BLaER1 treated with 17β-estradiol and CSF1 and Interleukin-3, amounts not matched to agents 10 nM and 100 nM (cell line): ENCODE results near the gene IRF4.
A peak's percentile ranks its signal among the peaks of the same experiment; 100 is the strongest.

Experiments used
- H3K27ac ChIP-seq, 11 experiments: shearing (Covaris generic); formaldehyde crosslinking; 2 replicates each; pipeline ENCODE4 v1.8.1; 2022
- H3K27me3 ChIP-seq, 11 experiments: shearing (Covaris generic); formaldehyde crosslinking; 2 replicates each; pipeline ENCODE4 v1.8.1; 2022
- H3K36me3 ChIP-seq, 11 experiments: shearing (Covaris generic); formaldehyde crosslinking; 2 replicates each; pipeline ENCODE4 v1.8.1; 2022
- H3K4me1 ChIP-seq, 10 experiments: shearing (Covaris generic); formaldehyde crosslinking; 2 replicates each; pipeline ENCODE4 v1.8.1; 2022
- H3K4me2 ChIP-seq, 11 experiments: shearing (Covaris generic); formaldehyde crosslinking; 2 replicates each; pipeline ENCODE4 v1.8.1; 2022
- H3K4me3 ChIP-seq, 10 experiments: shearing (Covaris generic); formaldehyde crosslinking; 2 replicates each; pipeline ENCODE4 v1.8.1; 2022
- H3K9ac ChIP-seq, 11 experiments: shearing (Covaris generic); formaldehyde crosslinking; 2 replicates each; pipeline ENCODE4 v1.8.1; 2022
- H3K9me3 ChIP-seq, 11 experiments: shearing (Covaris generic); formaldehyde crosslinking; replicated peaks in 1 of 11; 2 replicates each; pipeline ENCODE4 v1.8.1; 2022
- H4K20me1 ChIP-seq, 11 experiments: shearing (Covaris generic); formaldehyde crosslinking; 2 replicates each; pipeline ENCODE4 v1.8.1; 2022
- Cebpa-rat ChIP-seq, 11 experiments: shearing (Covaris generic); IDR thresholded peaks; 2 replicates each; pipeline ENCODE4 v1.8.1; 2022

The IRF4 gene

DNA sequence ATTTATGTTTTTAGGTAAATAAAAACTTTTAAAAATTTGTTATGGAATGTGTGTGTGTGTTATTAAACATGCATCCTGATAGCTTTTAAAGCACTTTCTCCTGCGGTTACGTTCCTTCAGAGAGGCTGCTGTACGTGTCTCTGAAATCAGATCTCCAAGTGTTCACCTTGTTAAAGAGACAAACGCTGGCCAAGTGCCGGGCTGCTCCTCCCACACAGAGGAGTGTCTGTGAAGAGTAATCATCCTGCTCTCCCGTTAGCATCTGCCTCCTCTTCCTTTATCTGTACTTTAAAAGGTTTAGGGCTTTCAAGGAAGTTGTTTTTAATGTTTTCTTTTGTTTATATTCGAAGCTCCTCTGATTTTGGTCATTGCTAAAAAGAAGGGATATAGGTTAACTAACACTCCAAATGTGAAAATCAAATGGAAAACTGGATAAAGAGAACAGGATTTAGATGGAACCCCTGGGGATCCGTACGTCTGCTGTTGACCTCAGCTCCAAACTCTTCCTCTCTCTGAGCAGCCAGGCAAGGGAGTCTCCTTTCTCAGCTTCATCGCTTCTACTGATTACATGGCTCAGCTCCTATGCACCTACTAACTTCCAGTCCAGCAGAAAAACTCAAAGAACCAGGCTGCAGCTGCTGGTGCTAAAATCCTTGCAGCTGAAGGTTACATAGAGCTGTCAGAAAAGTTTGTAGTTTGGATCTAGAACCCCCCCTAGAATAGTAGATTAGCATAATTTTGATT lies 20.0 kb downstream of the IRF4 start:
- H4K20me1 ChIP-seq = peaks cover 0 to 11% (median 0%) of the 10 kb centered on the region in 11 experiments; a peak in 4 of 22 replicates
- H3K27ac ChIP-seq = no peak overlapping the region
- peaks cover 21 to 39% (median 28%) of the 10 kb centered on the region in 11 experiments for H3K9me3 ChIP-seq
- H3K27me3 ChIP-seq = no peaks in the 10 kb centered on the region
- H3K4me3 ChIP-seq = no peak overlapping the region
- TF ChIP-seq Cebpa-rat (IDR thresholded peaks at IDR 0.05) = no peak
- peaks cover 0 to 88% (median 58%) of the 10 kb centered on the region in 11 experiments; a peak in 20 of 22 replicates for H3K36me3 ChIP-seq
- H3K4me2 ChIP-seq = no peak overlapping the region
- H3K4me1 ChIP-seq = peaks cover 8 to 22% (median 18%) of the 10 kb centered on the region in 10 experiments
- no peak overlapping the region for H3K9ac ChIP-seq

DNA sequence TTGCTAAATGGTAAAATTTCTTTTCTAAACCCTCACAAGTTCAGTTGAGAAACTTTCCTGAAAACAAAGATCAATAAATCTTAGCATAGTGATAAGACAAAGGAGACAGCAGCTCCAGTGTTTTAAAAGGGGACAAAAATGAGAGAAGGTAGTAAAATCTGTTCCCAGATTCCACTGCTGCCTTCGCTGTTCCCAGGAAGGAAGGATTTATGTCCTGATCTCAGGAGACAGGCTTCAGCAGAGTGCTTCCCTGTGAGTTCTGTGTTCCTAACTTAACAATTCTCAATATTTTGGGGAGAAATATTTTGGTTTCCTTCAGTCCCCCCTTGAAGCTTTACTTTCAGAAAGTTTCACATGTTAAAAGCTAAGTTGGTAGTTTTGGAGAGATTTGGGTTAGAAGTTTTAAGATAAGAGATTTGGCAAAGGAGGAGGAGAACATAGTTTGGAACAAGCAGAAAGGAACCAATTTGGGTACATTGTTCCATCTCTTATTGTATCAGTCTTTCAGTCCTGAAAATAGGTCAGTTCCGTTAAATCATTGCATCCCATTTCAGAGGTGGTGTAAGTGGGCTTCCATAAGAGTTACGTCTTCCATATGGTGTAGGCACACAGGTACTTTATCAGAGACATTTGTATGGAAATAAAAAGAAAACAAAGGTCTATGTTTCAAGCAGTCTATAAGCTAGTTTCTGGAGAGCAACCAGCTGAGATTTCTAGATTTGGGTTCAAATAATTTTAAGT lies 20.8 kb downstream of the IRF4 start:
- peaks cover 21 to 46% (median 30%) of the 10 kb centered on the region in 11 experiments for H3K9me3 ChIP-seq
- peaks cover 0 to 80% (median 51%) of the 10 kb centered on the region in 11 experiments; a peak in 20 of 22 replicates for H3K36me3 ChIP-seq
- no peak for TF ChIP-seq Cebpa-rat (IDR thresholded peaks at IDR 0.05)
- H3K9ac ChIP-seq = no peak overlapping the region
- no peak overlapping the region for H3K4me3 ChIP-seq
- H3K4me2 ChIP-seq = no peak overlapping the region
- peaks cover 8 to 28% (median 18%) of the 10 kb centered on the region in 10 experiments; a peak in 19 of 20 replicates for H3K4me1 ChIP-seq
- H4K20me1 ChIP-seq = peaks cover 0 to 11% (median 0%) of the 10 kb centered on the region in 11 experiments; a peak in 3 of 22 replicates
- no peaks in the 10 kb centered on the region for H3K27me3 ChIP-seq
- no peak overlapping the region for H3K27ac ChIP-seq

DNA sequence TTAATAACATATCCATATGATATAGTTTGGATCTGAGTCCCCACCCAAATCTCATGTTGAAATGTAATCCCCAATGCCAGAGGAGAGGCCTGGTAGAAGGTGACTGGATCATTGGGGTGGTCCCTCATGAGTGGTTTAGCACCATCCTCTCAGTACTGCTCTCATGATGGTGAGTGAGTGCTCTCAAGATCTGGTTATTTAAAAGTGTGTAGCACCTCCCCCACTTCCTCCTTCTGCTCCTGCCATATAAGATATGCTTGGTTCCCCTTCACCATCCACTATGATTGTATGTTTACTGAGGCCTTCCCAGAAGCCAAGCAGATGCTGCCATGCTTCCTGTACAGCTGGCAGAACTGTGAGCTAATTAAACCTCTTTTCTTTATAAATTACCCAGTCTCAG lies 22.9 kb downstream of the IRF4 start:
- H3K9me3 ChIP-seq = peaks cover 21 to 51% (median 30%) of the 10 kb centered on the region in 11 experiments

DNA sequence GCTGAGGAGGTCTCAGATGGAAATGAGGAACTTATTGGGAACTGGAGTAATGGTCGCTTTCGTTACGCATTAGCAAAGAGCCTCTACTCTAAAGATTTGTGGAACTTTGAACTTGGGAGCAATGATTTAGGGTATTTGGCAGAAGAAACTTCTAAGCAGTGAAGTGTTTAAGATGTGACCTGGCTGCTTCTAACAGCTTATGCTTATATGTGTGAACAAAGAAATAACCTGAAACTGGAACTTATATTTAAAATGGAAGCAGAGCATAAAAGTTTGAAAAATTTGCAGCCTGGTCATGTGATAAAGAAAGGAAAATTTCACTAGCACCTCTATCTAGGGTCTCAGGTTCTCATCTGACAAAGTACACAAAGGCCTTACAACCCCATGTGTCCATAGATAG lies 23.5 kb downstream of the IRF4 start:
- no peak overlapping the region for H3K27ac ChIP-seq
- H3K9ac ChIP-seq = no peak overlapping the region
- H3K27me3 ChIP-seq = no peaks in the 10 kb centered on the region
- TF ChIP-seq Cebpa-rat (IDR thresholded peaks at IDR 0.05) = no peak
- H4K20me1 ChIP-seq = peaks cover 0 to 8% (median 0%) of the 10 kb centered on the region in 11 experiments; a peak in 2 of 22 replicates
- H3K9me3 ChIP-seq = peaks cover 21 to 51% (median 32%) of the 10 kb centered on the region in 11 experiments
- no peak overlapping the region for H3K4me2 ChIP-seq
- peaks cover 0 to 14% (median 5%) of the 10 kb centered on the region in 10 experiments; a peak in 7 of 20 replicates for H3K4me1 ChIP-seq
- H3K4me3 ChIP-seq = no peak overlapping the region; a peak in 2 of 20 replicates
- peaks cover 0 to 53% (median 23%) of the 10 kb centered on the region in 11 experiments; a peak in 17 of 22 replicates for H3K36me3 ChIP-seq

More for the DNA sequence above, 22.9 kb downstream of the IRF4 start:
- Histone ChIP-seq H4K20me1 (peaks cover 0 to 8% (median 0%) of the 10 kb centered on the region in 11 experiments; a peak in 2 of 22 replicates), H3K9ac (no peak overlapping the region), H3K36me3 (peaks cover 0 to 59% (median 29%) of the 10 kb centered on the region in 11 experiments; a peak in 17 of 22 replicates), H3K27me3 (no peaks in the 10 kb centered on the region), H3K27ac (no peak overlapping the region), H3K4me1 (peaks cover 0 to 14% (median 5%) of the 10 kb centered on the region in 10 experiments; a peak in 7 of 20 replicates), H3K4me3 (no peak overlapping the region), H3K4me2 (no peak overlapping the region)
- TF ChIP-seq Cebpa-rat (IDR thresholded peaks at IDR 0.05) = no peak

DNA sequence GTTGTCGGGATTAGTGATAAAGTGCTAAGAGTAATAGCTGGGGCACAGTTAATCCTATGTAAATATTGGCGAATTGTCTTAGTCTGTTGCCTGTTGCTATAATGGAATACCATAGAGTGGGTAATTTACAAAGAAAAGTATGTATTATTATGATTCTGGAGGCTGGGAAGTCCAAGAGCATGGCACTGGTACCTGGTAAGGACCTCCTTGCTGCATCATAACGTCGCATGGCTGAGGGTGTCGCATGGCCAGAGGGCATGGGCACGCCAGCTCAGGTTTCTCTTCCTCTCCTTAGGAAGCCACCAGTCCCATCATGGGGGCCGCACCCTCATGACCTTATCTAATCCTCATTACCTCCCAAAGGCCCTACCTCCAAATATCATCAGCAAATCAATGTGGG lies 29.7 kb downstream of the IRF4 start:
- Histone ChIP-seq H3K4me3 (no peak overlapping the region), H3K27ac (no peak overlapping the region), H3K36me3 (no peaks in the 10 kb centered on the region), H3K4me2 (no peak overlapping the region), H4K20me1 (no peaks in the 10 kb centered on the region), H3K9me3 (peaks cover 21 to 58% (median 38%) of the 10 kb centered on the region in 11 experiments), H3K9ac (no peak overlapping the region), H3K27me3 (no peaks in the 10 kb centered on the region), H3K4me1 (peaks cover 5 to 24% (median 13%) of the 10 kb centered on the region in 10 experiments; a peak in 19 of 20 replicates)
- TF ChIP-seq Cebpa-rat (IDR thresholded peaks at IDR 0.05) = no peak

DNA sequence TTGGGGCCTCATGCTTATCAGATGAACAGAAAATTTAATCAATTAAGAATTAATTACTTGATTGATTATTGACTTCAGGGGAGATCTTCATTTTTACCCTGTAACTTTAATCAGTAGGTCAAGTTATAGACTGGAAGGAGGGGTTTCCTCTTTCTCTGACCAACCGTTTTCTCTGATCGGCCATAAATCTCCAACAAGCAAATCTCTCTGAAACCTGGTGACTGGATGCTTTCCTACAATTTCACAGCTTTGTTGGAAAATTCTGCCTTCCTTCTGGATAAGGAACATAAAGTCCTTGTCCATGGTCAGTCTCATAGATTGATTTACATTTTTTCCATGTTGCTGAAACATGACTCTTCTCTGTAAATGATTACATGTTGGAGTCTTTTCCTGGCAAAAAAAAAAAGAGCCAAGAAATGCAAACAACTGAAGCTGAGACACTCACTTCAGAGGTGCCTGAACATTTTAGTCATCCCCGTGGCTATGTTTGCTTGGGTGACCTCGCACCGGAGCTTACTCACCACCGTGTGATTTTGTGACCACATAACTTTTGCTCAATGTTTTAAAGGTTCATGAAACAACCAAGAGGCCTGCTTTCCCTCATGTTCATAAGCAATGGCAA lies 31.0 kb downstream of the IRF4 start:
- peaks cover 20 to 49% (median 30%) of the 10 kb centered on the region in 11 experiments; a peak in 21 of 22 replicates for H3K9me3 ChIP-seq
- no peak for TF ChIP-seq Cebpa-rat (IDR thresholded peaks at IDR 0.05)
- peaks cover 11 to 24% (median 18%) of the 10 kb centered on the region in 10 experiments for H3K4me1 ChIP-seq

DNA sequence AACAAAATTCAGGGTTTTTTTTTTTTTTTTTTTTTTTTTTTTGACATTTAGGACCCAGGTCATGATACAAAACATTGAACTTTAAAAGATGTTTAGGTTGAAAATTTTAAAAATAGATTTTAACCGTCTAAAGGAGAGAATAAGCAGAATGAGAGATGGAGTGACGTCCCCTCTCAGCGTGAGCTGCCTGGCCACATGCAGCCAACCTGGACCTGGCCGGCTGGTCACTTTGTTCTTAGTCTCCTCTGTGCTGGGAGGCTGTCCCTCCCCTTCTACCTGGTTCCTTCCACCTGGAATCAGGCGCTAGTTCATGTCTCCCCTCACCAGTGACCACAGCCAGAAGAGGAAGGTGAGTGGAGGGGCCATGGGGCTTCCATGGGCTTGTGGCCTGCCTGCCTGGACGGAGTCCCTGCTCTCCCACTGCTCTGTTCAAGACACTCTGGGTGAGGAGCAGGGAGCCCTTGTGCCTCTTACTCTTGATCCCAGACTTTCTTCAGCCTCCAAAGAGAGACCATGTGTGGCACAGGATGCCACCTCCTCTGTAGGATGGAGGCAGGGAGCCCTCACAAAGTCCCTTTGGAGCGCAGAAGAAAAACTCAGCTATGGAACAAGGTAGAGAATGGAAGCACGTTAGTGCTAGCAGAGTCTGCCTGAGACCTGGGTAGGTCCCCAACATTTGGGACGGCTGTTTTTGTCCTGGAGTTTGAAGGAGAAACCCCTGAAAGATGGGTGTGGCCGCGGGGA lies 31.7 kb downstream of the IRF4 start:
- Histone ChIP-seq H3K4me2 (peak overlapping the region in 8 of 11 experiments; percentile 8 to 41 (median 28); a peak in 8 of 22 replicates), H4K20me1 (no peaks in the 10 kb centered on the region), H3K9me3 (peaks cover 20 to 48% (median 30%) of the 10 kb centered on the region in 11 experiments; a peak in 21 of 22 replicates), H3K4me1 (peaks cover 15 to 31% (median 23%) of the 10 kb centered on the region in 10 experiments; a peak in 19 of 20 replicates), H3K27me3 (no peaks in the 10 kb centered on the region), H3K36me3 (no peaks in the 10 kb centered on the region), H3K4me3 (no peak overlapping the region), H3K27ac (peak overlapping the region in 9 of 11 experiments; percentile 37 to 69 (median 56); a peak in 19 of 22 replicates), H3K9ac (peak overlapping the region in 2 of 11 experiments; percentile 10 to 20; a peak in 2 of 22 replicates)
- TF ChIP-seq Cebpa-rat (IDR thresholded peaks at IDR 0.05) = no peak

More for the DNA sequence above, 31.0 kb downstream of the IRF4 start:
- Histone ChIP-seq H3K9ac (peak overlapping the region in 1 of 11 experiments; percentile 10; a peak in 1 of 22 replicates), H4K20me1 (no peaks in the 10 kb centered on the region), H3K27me3 (no peaks in the 10 kb centered on the region), H3K4me2 (peak overlapping the region in 8 of 11 experiments; percentile 1 to 41 (median 12); a peak in 8 of 22 replicates), H3K4me3 (no peak overlapping the region), H3K27ac (peak overlapping the region in 3 of 11 experiments; percentile 32 to 42 (median 33); a peak in 4 of 22 replicates), H3K36me3 (no peaks in the 10 kb centered on the region)
